Measurements from ENCODE around the gene YDJC. TPM values are rescaled to one million over a fixed set of nuclear protein-coding genes. Genes with fewer than 3 reads are reported as not detected.

Gene YDJC
- total and polyA plus RNA-seq, 2 of the 8 experiments (the other 6 are each of a cell fraction or from before 2014, with no cell fraction given) = 36.7 to 45.2 TPM

DNA sequence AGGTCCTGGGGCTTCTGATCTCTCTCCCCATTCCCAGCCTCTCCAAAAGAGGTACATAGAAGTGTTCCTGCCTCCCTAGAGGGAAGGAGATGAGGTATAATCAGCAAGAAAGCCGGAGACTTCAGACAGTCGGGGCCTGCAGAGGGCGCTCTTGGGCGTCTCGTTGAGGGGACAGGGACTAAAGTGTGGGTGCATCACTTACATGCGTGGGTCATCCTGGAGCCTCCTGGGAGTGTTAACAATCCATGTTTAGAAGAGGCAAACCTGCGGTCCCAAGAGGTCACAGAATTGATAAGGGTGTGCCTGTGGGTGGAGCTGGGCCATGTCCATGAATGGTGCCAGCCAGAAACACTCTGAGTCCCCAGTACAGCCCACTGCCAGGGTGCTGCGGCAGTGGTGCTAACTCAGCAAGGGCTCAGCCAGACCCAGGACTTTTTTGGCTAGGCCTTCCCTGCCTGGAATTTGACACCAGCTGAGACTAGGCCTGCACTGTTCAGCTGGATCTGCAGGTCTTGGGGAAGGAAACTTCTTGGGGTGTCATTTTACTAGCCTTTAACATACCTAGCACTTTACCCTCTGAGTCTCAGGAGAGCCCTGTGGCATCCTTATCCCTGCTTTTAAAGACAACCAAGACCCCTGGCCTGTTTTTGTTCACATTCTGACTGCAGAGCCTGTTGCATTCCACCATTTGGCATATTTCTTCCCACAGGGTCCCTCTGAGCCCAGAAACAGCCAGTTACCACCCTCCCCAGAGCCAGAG is 5.5 kb downstream of the YDJC start (continued):
- TF ChIP-seq CHD7 (IDR thresholded peaks at IDR 0.05; ENCODE audit: insufficient replicate concordance, low read length) (no peak), EP300 (IDR thresholded peaks at IDR 0.05; ENCODE audit: borderline replicate concordance in 1 of 2, low read depth in 2 of 2, low read length in 2 of 2) (no peak), JUND (IDR thresholded peaks at IDR 0.05; ENCODE audit: low read length) (no peak), POLR2A (IDR thresholded peaks at IDR 0.05; ENCODE audit: control extremely low read depth in 1 of 2, low read depth in 2 of 2, low read length in 2 of 2) (0 out of 3 replicates have a peak, but pooled peaks of 1 of the 2 experiments have one; percentile 31), YY1 (IDR thresholded peaks at IDR 0.05; ENCODE audit: low read depth, low read length) (no peak), POU5F1 (IDR thresholded peaks at IDR 0.05; ENCODE audit: low read depth, low read length) (no peak)

Measured in H1 (cell line).